Measurements from ENCODE around the gene IRF7.
"Not testable (repeated sequence)": the region's sequence is repeated elsewhere in the genome, so short reads cannot be mapped to it uniquely, and the experiment has no call there.

The IRF7 gene

DNA sequence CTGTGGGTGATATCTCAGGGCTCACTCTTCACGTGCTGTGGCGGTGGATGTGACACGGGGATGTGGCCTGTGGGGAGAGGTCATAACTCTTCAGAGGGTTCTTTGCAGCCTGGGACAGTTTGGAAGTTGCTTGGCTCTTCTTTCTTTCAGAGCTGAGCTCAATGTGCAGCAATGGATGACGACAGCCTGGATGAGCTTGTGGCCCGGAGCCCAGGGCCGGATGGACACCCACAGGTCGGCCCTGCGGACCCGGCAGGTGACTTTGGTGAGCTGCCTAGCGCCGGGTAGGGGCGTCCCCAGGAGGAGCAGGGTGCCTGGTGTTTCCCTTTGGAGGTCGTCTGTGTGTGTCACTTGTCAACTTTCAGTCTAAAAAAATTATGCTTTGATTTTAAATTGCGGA is 34.4 kb downstream of the IRF7 start:
- DNase-seq (ENCODE audit: low read depth): no peak

DNA sequence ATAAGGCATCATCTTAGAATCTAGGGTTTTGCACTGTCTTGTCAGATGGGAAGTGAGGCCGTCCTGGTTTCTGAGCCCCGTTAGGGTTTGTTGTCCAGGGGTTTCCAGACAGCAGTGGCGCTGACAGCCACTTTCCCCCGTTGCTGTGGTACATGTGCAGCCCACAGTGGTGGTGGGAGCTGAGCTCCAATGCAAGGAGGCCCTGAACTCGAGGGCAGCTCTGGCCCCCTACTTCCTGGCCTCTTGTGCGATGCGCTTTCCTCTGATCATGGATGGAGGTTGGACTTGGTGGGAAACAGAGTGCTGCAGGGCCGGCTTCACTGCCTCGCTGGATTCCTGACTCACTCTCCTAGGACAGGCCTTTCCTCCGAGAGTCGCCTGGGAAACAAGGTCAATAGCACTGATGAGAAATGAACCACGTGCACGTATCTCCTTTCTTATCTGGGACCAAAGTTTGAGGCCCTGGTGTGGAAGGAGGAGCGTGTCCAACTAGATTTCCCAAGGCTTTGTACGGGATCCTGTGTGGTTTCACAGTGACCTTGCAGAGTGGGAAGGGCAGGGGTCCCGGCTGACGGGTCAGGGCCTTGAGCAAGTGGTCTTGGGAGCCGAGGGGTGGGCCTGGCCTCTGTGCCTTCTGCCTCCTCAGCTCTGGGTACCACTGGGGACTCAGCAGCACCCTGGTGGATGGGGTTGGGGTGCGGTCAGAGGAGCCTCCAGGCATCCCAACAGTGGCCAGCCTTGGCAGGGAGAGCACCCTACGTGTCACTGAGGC is 35.7 kb downstream of the IRF7 start:
- no peak for DNase-seq (ENCODE audit: low read depth)

- DNase-seq (ENCODE audit: low read depth): no peak
Observed at GRCh38 chr11:578276-579035, 37.3 kb downstream of the IRF7 start.

DNA sequence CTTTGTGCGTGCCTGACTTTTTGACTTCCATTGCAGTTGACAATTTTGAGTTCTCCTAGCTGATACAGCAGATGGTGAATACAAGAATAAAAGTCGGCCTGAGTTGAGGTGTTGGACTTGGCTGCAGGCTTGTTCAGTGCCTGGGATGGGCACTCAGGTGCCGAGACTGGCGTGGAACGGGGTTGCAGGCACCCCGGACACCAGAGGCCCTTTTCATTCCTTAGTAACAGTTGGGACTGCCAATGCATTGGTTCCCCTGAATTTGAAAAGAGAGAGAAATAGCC is 38.2 kb downstream of the IRF7 start:
- no peak for DNase-seq (ENCODE audit: low read depth)

DNA sequence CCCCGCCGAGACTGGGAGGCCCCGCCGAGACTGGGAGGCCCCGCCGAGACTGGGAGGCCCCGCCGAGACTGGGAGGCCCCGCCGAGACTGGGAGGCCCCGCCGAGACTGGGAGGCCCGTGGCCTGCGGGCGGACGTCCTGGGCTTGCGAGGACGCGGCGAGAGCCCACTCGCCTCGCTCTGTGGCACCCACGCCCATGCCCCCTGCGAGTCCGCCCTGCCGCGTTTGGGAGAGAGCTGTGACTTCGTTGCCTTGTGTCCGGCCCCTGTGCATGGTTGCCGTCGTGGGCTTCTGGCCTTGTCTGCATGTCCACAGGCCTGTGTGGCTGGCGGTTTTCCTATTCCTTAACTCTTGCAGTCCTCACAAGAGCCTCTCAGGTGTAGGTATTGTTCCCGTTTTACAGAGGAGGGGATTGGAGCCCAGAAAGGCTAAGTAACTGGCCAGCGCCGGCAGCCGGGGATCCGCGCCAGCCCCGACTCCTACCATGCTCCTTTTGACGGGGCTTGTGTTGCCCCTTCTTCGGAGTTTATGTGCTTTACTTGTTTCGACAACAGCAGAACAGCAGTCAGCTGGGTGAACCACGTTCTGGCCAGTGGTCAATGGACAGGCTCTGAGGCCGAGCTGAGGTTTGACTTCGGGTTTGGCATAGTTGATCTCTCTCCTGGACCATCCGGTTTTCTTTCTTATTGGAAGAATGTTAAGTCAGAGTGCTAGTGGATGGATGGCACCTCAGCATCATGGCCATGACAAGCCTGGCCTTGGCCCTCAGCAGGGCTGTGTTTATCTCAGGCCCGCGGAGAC is 38.7 kb downstream of the IRF7 start:
- DNase-seq (ENCODE audit: low read depth): no peak

DNA sequence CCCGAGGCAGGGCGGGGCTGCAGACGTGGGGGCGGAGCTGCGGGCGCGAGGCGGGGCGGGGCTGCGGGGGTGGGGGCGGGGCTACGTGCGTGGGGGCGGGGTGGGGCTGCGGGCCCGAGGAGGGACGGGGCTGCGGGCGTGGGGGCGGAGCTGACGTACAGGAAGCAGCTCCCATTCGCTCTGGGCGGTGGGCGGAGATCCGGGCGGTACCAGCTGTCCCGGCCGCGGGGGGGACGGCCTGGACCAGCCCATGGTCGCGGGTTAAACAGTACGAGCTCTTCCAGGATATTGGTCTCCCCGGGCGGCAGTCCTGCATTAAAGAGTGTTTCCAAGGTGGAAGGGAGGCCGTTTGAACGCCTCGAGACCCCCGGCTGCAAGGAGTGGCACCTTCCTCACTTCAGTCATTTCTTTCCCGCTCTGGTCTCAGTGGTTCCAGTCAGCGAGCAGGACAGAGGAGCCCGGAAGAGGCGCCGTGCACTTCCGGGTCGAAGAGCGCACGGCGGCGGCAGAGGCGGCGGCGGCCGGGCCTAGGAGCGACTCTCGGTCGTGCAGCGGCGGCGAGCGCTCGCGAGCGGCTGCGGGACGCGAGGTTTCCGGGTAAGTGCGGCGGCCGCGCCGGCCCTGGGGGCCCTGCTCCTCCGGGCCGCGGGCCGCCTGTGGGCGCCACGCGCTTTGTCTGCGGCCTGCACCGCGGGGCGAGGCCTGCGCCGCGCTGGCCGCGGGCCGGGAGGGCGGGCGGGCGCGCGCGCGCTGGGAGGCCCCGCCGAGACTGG is 39.6 kb downstream of the IRF7 start, which contains the start of gene PHRF1:
TSS of gene PHRF1 (plus strand) at position 475 of the 773 bp plus-strand sequence. CDS start 5,043 bp downstream, outside the sequence.
- peak; percentile 89 for DNase-seq (ENCODE audit: low read depth)

DNA sequence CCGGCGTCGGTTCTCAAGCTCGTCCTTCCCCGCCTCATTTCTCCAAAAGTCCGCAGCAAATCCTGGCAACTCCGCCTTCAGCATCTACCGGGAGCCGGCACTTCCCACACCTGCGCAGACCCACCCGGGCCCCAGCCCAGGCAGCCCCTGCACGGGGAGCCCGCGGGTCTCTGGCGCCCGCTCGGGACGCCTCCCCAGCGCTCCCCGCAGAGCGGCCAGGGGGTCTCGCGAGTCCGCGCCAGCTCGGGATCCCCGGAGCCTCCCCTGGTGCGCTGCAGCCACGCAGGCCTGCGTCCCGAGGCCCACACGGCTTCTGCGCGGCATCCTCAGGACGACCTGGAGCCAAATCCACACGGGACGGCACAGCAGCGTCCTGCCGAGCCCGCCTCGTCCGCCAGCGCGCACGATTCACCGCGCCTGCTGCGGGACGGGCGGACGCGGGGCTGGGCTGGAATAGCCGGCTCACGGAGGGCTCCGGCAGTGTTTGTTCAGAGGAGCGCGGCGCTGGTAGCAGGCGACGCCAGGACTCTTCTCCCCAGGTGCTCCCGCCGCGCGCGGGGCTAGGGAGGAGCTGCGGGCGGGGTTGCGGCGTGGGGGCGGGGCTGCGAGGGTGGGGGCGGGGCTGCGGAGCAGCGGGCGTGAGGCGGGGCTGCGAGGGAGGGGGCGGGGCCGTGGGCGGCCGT is 40.3 kb downstream of the IRF7 start:
- no peak for DNase-seq (ENCODE audit: low read depth)

- no peak for DNase-seq (ENCODE audit: low read depth)
Observed at GRCh38 chr11:574632-575312, 41.0 kb downstream of the IRF7 start.

DNA sequence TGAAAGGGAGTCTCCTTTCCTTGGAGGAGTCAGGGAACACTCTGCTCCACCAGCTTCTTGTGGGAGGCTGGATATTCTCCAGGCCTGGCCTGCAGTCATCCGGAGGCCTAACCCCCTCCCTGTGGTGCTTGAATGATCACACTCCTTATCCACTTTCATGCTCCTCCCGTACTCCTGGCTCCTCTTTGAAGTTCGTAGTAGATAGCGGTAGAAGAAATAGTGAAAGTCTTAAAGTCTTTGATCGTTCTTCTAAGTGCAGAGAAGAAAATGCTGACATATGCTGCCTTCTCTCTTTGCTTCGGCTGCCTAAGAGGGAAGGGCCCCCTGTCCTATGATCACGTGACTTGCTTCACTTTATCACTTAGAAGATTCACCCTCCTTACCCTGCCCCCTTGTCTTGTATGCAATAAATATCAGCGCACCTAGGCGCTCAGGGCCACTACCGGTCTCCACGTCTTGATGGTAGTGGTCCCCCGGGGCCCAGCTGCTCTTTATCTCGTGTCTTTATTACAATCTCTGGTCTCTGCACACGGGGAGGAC is 41.6 kb downstream of the IRF7 start:
- not testable (repeated sequence) for DNase-seq (ENCODE audit: low read depth)

GRCh38 chr11:573146-573759 is 42.5 kb downstream of the IRF7 start:
- no peak for DNase-seq (ENCODE audit: low read depth)

- DNase-seq (ENCODE audit: low read depth): no peak
Observed at GRCh38 chr11:571802-572185, 44.0 kb downstream of the IRF7 start.

- DNase-seq (ENCODE audit: low read depth): no peak
Observed at GRCh38 chr11:569158-569885, 46.4 kb downstream of the IRF7 start.

- DNase-seq (ENCODE audit: low read depth): peak; percentile 98
Observed at GRCh38 chr11:568306-569157, 47.2 kb downstream of the IRF7 start.

DNA sequence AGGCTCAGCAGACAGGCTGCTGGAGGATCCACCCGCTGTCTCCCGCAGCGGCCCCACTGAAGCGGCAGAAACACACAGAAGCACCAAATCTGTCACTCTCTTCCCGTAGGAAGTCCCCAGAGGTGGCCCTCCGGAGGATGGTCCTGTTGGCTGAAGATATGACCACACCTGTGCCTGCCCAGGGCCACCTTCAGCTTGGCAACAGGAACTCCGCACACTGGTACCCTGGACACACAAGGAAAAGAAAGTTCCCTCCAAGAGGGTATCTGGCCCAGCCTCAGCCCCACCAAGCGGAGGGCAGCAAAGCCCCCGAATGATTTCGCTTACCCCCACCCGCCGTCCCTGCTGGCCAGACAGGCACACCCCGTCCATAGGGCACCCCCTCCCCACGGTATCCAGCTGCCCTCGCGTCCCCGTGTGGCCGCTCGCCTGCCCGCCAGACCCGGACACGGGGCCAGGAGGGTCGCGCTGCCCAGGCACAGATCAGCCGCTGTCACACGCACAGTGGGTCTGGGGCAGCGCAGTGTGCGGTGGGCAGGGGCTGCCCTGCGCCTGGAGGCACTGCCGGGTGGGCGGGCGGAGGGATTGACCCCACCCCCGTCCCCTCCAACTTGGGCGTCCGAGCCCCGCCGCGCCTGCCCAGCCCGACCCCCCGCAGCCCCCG is 48.0 kb downstream of the IRF7 start:
- DNase-seq (ENCODE audit: low read depth): no peak

- no peak for DNase-seq (ENCODE audit: low read depth)
Observed at GRCh38 chr11:567011-567628, 48.6 kb downstream of the IRF7 start.

- DNase-seq (ENCODE audit: low read depth): no peak
Observed at GRCh38 chr11:565921-566509, 49.7 kb downstream of the IRF7 start.
